Left forelimb (tissue), 1 donor: ENCODE measurements around the gene DCN.

Experiments used
- DNase-seq: peaks from one replicate; pipeline ENCODE4 v3.0.0-alpha.2; 2018; ENCODE audit warnings: low spot score

DCN gene

GRCh38 chr12:91100906-91101305 lies 81.7 kb downstream of the DCN start:
- DNase-seq = no peak

- no peak for DNase-seq
Observed at GRCh38 chr12:91099836-91100235, 82.8 kb downstream of the DCN start.

GRCh38 chr12:91099341-91099740 lies 83.3 kb downstream of the DCN start:
- DNase-seq = no peak

- DNase-seq = no peak
Observed at GRCh38 chr12:91098941-91099340, 83.7 kb downstream of the DCN start.

- no peak for DNase-seq
Observed at GRCh38 chr12:91098461-91098860, 84.2 kb downstream of the DCN start.

GRCh38 chr12:91094957-91095356 lies 87.7 kb downstream of the DCN start:
- DNase-seq = no peak

GRCh38 chr12:91094032-91094662 lies 88.5 kb downstream of the DCN start:
- DNase-seq = no peak

- DNase-seq = no peak
Observed at GRCh38 chr12:91093341-91093740, 89.3 kb downstream of the DCN start.

- DNase-seq = no peak
Observed at GRCh38 chr12:91091916-91092715, 90.5 kb downstream of the DCN start.
